ENCODE measurements around the gene NEK6.
"Not testable (repeated sequence)": the region's sequence is repeated elsewhere in the genome, so short reads cannot be mapped to it uniquely, and the experiment has no call there.

The NEK6 gene

GRCh38 chr9:124225945-124226344 lies 31.8 kb upstream of the NEK6 start:
- no peak overlapping the region for H3K4me3 ChIP-seq (ENCODE audit: low read depth, low read length)

GRCh38 chr9:124228516-124228915 lies 29.2 kb upstream of the NEK6 start:
- no peak overlapping the region for H3K4me3 ChIP-seq (ENCODE audit: low read depth, low read length)

GRCh38 chr9:124231095-124231737 lies 26.5 kb upstream of the NEK6 start:
- H3K4me3 ChIP-seq (ENCODE audit: low read depth, low read length): no peak overlapping the region

GRCh38 chr9:124238546-124239140 lies 19.1 kb upstream of the NEK6 start:
- no peak overlapping the region for H3K4me3 ChIP-seq (ENCODE audit: low read depth, low read length)

- H3K4me3 ChIP-seq (ENCODE audit: low read depth, low read length): no peak overlapping the region
These were observed 18.3 kb upstream of the NEK6 start for GRCh38 chr9:124239249-124240073.

GRCh38 chr9:124242331-124243194 lies 15.2 kb upstream of the NEK6 start:
- H3K4me3 ChIP-seq (ENCODE audit: low read depth, low read length): no peak overlapping the region

- not testable (repeated sequence) for H3K4me3 ChIP-seq (ENCODE audit: low read depth, low read length)
These were observed 10.4 kb upstream of the NEK6 start for GRCh38 chr9:124247393-124247792.

- H3K4me3 ChIP-seq (ENCODE audit: low read depth, low read length): no peak overlapping the region
These were observed 9.7 kb upstream of the NEK6 start for GRCh38 chr9:124248066-124248465.

GRCh38 chr9:124248960-124249359 lies 8.8 kb upstream of the NEK6 start:
- no peak overlapping the region for H3K4me3 ChIP-seq (ENCODE audit: low read depth, low read length)

- no peak overlapping the region for H3K4me3 ChIP-seq (ENCODE audit: low read depth, low read length)
These were observed 6.5 kb upstream of the NEK6 start for GRCh38 chr9:124251204-124251603.

GRCh38 chr9:124251605-124252378 lies 6.0 kb upstream of the NEK6 start:
- no peak overlapping the region for H3K4me3 ChIP-seq (ENCODE audit: low read depth, low read length)

- not testable (repeated sequence) for H3K4me3 ChIP-seq (ENCODE audit: low read depth, low read length)
These were observed 4.9 kb upstream of the NEK6 start for GRCh38 chr9:124252878-124253277.

- no peak overlapping the region for H3K4me3 ChIP-seq (ENCODE audit: low read depth, low read length)
These were observed 3.5 kb upstream of the NEK6 start for GRCh38 chr9:124254261-124254682.

GRCh38 chr9:124255222-124255621 lies 2.5 kb upstream of the NEK6 start:
- no peak overlapping the region for H3K4me3 ChIP-seq (ENCODE audit: low read depth, low read length)

GRCh38 chr9:124256517-124257069 lies 1.2 kb upstream of the NEK6 start:
- H3K4me3 ChIP-seq (ENCODE audit: low read depth, low read length): no peak overlapping the region

GRCh38 chr9:124257070-124257843 lies 492 bp upstream of the NEK6 start:
- peak overlapping the region; percentile 18 for H3K4me3 ChIP-seq (ENCODE audit: low read depth, low read length)

- peak overlapping the region; percentile 77 for H3K4me3 ChIP-seq (ENCODE audit: low read depth, low read length)
These were observed 933 bp downstream of the NEK6 start for GRCh38 chr9:124258607-124259157.

- no peak overlapping the region for H3K4me3 ChIP-seq (ENCODE audit: low read depth, low read length)
These were observed 1.5 kb downstream of the NEK6 start for GRCh38 chr9:124259158-124259808.

Data from iPS-11a (cell line).